H1 (cell line): Measurements from ENCODE around the gene BHMT. TPM values are rescaled to one million over a fixed set of nuclear protein-coding genes. Genes with fewer than 3 reads are reported as not detected.

ENCODE experiments used
- KDM4A ChIP-seq: IDR thresholded peaks from one replicate; pipeline ENCODE4 v1.7.1; 2012; ENCODE audit warnings: low read depth, mild to moderate bottlenecking, moderate library complexity, low read length, inconsistent platforms; ENCODE audit not compliant: severe bottlenecking
- POU5F1 ChIP-seq: IDR thresholded peaks from 2 replicates; pipeline ENCODE4 v1.6.1; 2011; ENCODE audit warnings: low read depth, mild to moderate bottlenecking, low read length, moderate library complexity
- RFX5 ChIP-seq: IDR thresholded peaks from 2 replicates; pipeline ENCODE4 v1.6.1; 2011; ENCODE audit warnings: low read depth, low read length, improper control_type of control experiment, borderline replicate concordance
- SRF ChIP-seq: IDR thresholded peaks from 2 replicates; pipeline ENCODE4 v1.6.1; 2011; ENCODE audit warnings: mild to moderate bottlenecking, low read depth, low read length, moderate library complexity
- polyA plus RNA-seq, 7 experiments: library from polyadenylated mRNA; depleted of rRNA in 3 of 7; stranded (reverse) in 5 of 7; unstranded in 2 of 7; fragments of >200 nt in 5 of 7; fragments of 200-250 nt in 2 of 7; gene quantifications; 1 replicate in 5 of 7; 2 replicates in 1 of 7; 4 replicates in 1 of 7; pipeline versions ENCODE4 v1.2.1 to v1.2.3, GENCODE V29; 2011 to 2013; ENCODE audit warnings: missing spikeins in 2 of 7, mixed read lengths in 2 of 7
- total RNA-seq: library from RNA; stranded (reverse); fragmentation: NEBNext Ultra II Directional; extraction: Animal tissue kit (Norgen Biotek cat#: 25700); gene quantifications from 2 replicates; pipeline ENCODE4 v1.2.1, GENCODE V29; 2021

The BHMT gene
- total and polyA plus RNA-seq, 2 of the 8 experiments (the other 6 are each of a cell fraction or from before 2014, with no cell fraction given), result 0.54 to 1.6 TPM

- no peak for TF ChIP-seq POU5F1
- no peak for TF ChIP-seq SRF
- TF ChIP-seq KDM4A, result no peak
- no peak for TF ChIP-seq RFX5
These were observed 11.4 kb downstream of the BHMT start (continued) for GRCh38 chr5:79122973-79123372.
